Glomerular endothelial cell (primary cell): ENCODE results near the gene GAREM1. TPM values are rescaled to one million over a fixed set of nuclear protein-coding genes. Genes with fewer than 3 reads are reported as not detected.
A peak's percentile ranks its signal among the peaks of the same experiment; 100 is the strongest.
"Not testable (repeated sequence)": the region's sequence is repeated elsewhere in the genome, so short reads cannot be mapped to it uniquely, and the experiment has no call there.

Experiments
- DNase-seq: peaks from one replicate; pipeline ENCODE4 v3.0.0-alpha.2; 2011; ENCODE audit warnings: low read depth, low spot score; ENCODE audit errors: extremely low read depth
- total RNA-seq: library from RNA; depleted of rRNA; stranded (reverse); fragments of >200 nt; gene quantifications from 2 replicates; pipeline ENCODE4 v1.2.3, GENCODE V29; 2015

The GAREM1 gene
- 0.82 and 0.92 TPM in 2 replicates for total RNA-seq

GRCh38 chr18:32470714-32471633 lies at the start of gene GAREM1:
TSS of gene GAREM1 (minus strand) at chr18:32470882. CDS start at chr18:32470428, 454 bp downstream.
- peak; percentile 57 for DNase-seq

DNA sequence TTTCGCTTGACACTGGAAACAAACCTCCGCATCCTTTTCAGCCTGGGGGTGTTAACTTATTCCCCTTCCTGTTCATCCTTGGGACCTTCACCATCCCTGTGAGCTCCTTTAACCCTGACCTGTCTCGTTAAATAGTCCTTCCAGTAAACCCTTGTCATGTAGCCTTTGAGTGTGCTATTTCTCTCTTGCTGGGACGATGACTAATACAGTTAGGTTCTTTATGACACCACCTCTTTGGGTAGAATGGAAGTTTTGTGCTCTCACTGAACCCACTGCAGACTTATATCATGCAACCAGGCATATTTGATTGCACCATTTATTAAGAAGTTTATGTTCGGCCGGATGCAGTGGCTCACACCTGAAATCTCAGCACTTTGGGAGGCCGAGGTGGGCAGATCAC lies 40.5 kb upstream of the GAREM1 start:
- DNase-seq: no peak

DNA sequence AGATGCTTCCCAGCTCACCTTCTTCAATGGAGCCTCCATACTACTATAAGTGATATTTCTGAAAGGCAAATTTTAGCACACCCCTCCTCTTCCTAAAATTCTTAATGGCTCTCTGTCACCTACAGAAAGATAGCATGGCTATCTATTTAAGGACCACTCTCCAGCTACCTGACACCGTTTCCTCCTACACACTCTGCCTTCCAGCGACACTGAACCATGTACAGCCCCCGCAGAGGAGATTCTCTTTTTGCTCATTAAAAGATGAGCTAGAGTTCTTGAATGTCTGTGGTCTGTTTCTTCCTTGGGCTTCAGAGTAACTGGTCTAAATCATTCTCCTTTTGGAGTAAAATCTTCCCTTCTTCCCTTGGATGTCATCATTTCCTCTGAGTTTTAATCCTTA lies 38.4 kb upstream of the GAREM1 start:
- DNase-seq: no peak

- no peak for DNase-seq
Measured at GRCh38 chr18:32507093-32507492, 36.4 kb upstream of the GAREM1 start.

- no peak for DNase-seq
Measured at GRCh38 chr18:32502014-32502413, 31.3 kb upstream of the GAREM1 start.

DNA sequence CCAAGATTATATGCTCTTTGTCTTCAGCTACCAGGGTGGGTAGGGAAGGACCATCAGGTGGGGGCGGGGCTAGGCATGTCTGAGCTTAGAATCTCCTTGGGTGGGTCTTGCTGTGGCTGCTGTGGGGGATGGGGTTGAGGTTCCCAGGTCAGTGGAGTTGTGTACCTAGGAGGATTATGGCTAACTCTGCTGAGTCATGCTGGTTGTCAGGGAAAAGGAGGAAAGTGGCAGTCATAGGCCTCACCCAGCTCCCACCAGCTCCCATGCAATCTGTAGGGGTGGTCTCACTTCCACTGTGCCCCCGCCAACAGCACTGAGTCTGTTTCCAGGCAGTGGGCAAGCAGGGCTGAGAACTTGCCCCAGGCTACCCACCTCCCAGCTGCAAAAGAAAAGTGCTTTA lies 30.6 kb upstream of the GAREM1 start:
- DNase-seq: not testable (repeated sequence)

GRCh38 chr18:32483002-32483401 lies 12.3 kb upstream of the GAREM1 start:
- no peak for DNase-seq

DNA sequence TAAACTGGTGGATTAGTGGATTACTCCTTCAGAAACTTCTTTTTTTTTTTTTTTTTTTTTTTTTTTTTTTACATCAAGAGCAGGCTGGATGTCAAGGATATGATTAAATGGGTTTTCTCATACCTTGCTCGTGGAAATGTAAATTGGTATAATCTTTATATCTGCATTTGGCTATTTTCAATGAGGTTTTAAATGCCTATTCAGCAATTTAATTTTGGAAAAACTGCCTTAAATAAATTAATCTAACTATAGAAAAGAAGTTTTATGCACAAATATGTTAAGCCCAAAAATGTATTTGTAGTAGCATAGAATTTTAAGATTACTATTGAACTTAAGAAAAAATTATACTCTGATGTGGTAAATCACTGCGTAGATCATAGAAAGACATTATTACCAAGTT lies 11.4 kb upstream of the GAREM1 start:
- DNase-seq: no peak

- DNase-seq: no peak
Measured at GRCh38 chr18:32480581-32480980, 9.9 kb upstream of the GAREM1 start.

- no peak for DNase-seq
Measured at GRCh38 chr18:32478807-32479206, 8.1 kb upstream of the GAREM1 start.

- no peak for DNase-seq
Measured at GRCh38 chr18:32478317-32478716, 7.6 kb upstream of the GAREM1 start.

DNA sequence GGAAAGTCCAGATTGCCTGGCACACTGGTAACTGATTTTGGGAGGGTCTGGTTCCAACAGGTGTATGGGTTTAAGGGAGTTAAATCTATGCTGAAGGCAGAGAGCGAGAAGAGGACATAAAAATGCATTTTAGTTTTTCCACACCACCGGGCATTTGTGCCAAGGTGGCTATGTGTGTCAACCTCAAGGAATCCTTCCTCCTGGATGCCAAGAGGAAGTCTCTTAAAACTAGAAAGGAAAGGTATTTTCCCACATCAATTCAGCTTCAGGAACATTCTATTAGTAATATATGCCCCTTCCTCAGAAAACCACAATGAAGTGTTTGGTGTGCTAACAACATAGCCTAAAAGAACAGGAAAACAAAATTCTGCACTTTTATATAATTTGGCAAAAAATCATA lies 5.4 kb upstream of the GAREM1 start:
- no peak for DNase-seq

DNA sequence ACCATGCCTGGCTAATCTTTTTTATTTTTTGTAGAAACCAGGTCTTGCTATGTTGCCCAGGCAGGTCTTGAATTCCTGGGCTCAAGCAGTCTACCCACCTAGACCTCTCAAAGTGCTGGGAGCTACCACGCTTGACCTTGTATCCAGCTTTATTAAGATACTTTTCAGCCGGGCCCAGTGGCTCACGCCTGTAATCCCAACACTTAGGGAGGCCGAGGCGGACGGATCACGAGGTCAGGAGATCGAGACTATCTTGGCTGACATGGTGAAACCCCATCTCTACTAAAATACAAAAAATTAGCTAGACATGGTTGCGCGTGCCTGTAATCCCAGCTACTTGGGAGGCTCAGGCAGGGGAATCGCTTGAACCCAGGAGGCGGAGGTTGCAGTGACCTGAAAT lies 4.4 kb upstream of the GAREM1 start:
- not testable (repeated sequence) for DNase-seq

DNA sequence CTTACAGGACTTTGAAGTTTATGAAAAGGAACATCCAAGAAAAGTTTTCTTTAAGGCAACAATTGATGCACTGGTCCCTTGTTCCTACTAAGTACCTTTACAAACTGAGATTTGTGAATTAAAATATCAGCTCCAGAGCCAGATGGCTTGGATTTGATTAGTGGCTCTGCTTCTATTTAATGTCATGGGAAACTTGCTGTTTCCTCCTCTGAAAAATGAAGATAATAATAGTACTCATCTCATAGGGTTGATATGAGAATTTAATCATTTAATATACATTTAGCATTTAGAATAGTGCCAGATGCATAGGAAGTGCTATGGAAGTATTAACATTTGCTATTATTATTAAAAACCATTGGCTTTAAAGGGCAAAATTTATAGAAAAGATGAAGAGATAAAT lies 2.6 kb upstream of the GAREM1 start:
- no peak for DNase-seq

DNA sequence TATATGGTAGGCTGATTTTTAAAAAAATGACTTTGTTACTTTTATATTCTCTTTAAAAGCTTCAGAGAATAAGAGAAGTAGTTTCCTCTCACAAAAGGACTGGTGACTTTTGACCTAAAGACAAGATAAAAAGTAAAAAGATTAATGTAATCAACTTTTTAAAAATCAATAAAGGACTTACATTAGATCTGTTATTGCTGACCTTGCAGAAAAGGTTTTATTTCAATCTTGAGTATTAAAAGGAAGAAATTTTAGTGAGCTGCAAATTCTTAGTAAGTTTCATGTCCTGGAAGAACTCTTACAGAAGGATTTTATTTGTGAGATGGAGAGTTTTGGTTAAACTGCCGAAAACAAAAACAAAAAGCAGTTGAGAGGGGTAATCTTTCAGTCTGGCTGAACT lies 2.2 kb upstream of the GAREM1 start:
- DNase-seq: no peak

GRCh38 chr18:32470460-32470713 lies 295 bp downstream of the GAREM1 start:
- no peak for DNase-seq

DNA sequence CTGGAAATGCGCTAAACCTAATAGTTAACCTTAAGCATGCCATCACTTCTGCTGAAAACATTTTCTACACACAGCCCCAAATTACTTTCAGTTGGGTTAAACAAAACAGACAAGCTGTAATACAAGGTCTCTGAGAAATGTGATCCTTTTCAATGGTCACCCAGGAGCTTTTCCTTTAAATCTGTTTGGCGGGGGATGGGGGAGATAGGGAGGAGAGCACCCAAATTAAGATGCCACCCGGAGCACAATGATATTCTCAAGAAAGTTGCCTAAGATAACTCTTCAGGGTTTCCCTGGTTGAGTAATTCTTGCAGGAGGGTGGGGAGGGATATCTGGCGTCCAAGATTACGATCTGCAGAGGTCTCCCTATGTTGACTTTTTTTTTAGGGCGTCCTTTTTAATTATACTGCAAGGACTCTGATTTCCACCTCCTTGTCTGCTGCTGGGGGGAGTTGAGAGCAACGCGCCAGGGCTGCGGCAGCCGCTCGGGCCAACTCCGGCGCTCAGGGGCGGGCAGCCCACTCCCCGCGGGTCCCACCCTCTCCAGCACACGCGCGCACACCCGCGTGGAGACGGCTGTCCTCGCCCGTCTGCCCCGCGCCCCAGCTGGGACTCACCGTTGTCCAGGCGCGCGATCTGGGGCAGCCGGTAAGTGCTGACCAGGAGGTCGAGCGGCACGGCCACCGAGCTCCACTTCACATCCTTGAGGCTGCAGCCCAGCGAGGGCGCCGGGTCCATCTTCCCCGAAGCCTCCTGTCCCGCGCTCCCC lies 807 bp downstream of the GAREM1 start:
- DNase-seq: no peak

GRCh38 chr18:32469190-32469651 lies 1.5 kb downstream of the GAREM1 start:
- DNase-seq: no peak

- DNase-seq: no peak
Measured at GRCh38 chr18:32468147-32468845, 2.4 kb downstream of the GAREM1 start.

DNA sequence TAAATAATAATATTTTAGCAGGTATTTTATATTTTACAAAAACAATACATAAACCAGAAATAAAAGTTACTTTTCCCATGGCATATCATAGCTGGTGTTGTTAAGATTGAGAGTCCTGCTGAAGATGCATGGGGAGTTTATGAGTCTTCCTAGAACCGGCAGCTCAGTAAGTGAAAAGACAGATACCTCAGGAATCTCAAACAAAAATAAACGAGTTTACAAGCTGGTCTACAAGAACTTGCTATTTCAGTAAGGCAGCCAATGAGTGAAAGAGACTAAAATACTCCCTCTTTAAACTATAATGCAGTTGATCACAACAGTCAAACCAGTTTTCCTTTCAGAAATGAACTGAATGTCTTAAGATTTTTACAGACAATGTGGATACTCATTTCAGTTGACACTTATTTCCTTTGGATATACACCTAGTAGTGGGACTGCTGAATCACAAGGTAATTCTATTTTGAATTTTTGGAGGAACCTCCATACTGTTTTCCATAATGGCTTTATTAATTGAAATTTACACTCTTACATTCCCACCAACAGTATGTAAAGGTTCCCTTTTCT lies 8.9 kb downstream of the GAREM1 start:
- DNase-seq: no peak

GRCh38 chr18:32460171-32460731 lies 10.4 kb downstream of the GAREM1 start:
- DNase-seq: no peak
